HCT116 (cell line): ENCODE data around the gene ALX4. TPM values are rescaled to one million over a fixed set of nuclear protein-coding genes. Genes with fewer than 3 reads are reported as not detected.

Source experiments
- ATAC-seq: fragments of 200-7000 bp; cut with Tn5 transposase; 2 replicates; pipeline ENCODE4 v1.9.1; 2020; ENCODE audit warnings: mild to moderate bottlenecking, moderate library complexity
- BruUV-seq: library from RNA; stranded (reverse); fragments of 400-500 nt; replicated peaks from 2 replicates; lab custom pipeline; 2021; lab: Mats Ljungman, UMichigan
- CTCF ChIA-PET: fragments of 300-600 bp; sonication (Branson Sonifier 250); formaldehyde crosslinking; loops from one replicate; lab custom pipeline; 2021; ENCODE audit warnings: antibody characterized with exemption; lab: Charles Lee
- POLR2A ChIA-PET: fragments of 300-600, 350-600 bp; sonication (Branson Sonifier 250); formaldehyde crosslinking; loops from one replicate; lab custom pipeline; 2021; ENCODE audit warnings: antibody characterized with exemption; lab: Charles Lee
- RAD21 ChIA-PET, 2 experiments: fragments of 300-600 bp; sonication (Branson Sonifier 250); formaldehyde crosslinking; loops; one replicate each; lab custom pipeline; 2023; ENCODE audit warnings: low total read pairs in 2 of 2; ENCODE audit not compliant: uncharacterized antibody in 2 of 2, unreplicated experiment in 2 of 2, low non-redundant PET in 1 of 2; lab: Charles Lee
- DNase-seq: peaks from one replicate; pipeline ENCODE4 v3.0.0-alpha.2; 2010; ENCODE audit warnings: low read depth, low spot score
- H2AFZ ChIP-seq: fragments of 200-600 bp; shearing (Covaris generic), sonication (generic); 2 replicates; pipeline ENCODE4 v1.6.1; 2017; ENCODE audit warnings: low read depth, mixed run types, mixed read lengths, antibody characterized with exemption, low read length; ENCODE audit not compliant: poor library complexity, severe bottlenecking
- H3K27ac ChIP-seq: 2 replicates; pipeline ENCODE4 v1.5.1; 2012; ENCODE audit warnings: low read depth, low read length
- H3K27me3 ChIP-seq: fragments of 200-600 bp; sonication (generic); 2 replicates; pipeline ENCODE4 v1.6.1; 2016; ENCODE audit warnings: mixed run types, low read length, mixed read lengths; ENCODE audit not compliant: insufficient read depth
- H3K36me3 ChIP-seq, 2 experiments: fragments of 200-500 bp in 1 of 2; fragments of 200-600 bp in 1 of 2; sonication (Bioruptor generic) in 1 of 2; sonication (generic) in 1 of 2; 2 replicates each; pipeline versions ENCODE4 v1.5.1 to v1.6.1; 2014 to 2016; ENCODE audit warnings: low read length in 2 of 2, inconsistent platforms in 1 of 2, mixed read lengths in 1 of 2, mixed run types in 1 of 2; ENCODE audit not compliant: insufficient read depth in 2 of 2, control insufficient read depth in 1 of 2
- H3K4me1 ChIP-seq, 2 experiments: fragments of 200-600 bp in 1 of 2; sonication (generic) in 1 of 2; 2 replicates each; pipeline versions ENCODE4 v1.5.1 to v1.6.1; 2012 to 2017; ENCODE audit warnings: low read length in 2 of 2, inconsistent platforms in 1 of 2, mild to moderate bottlenecking in 1 of 2, mixed read lengths in 1 of 2, mixed run types in 1 of 2, moderate library complexity in 1 of 2; ENCODE audit not compliant: insufficient read depth in 2 of 2, control insufficient read depth in 1 of 2
- H3K4me2 ChIP-seq: fragments of 200-600 bp; sonication (generic); 2 replicates; pipeline ENCODE4 v1.6.1; 2017; ENCODE audit warnings: mixed run types, low read length, mixed read lengths
- H3K4me3 ChIP-seq, 2 experiments: fragments of 200-600 bp in 1 of 2; sonication (generic) in 1 of 2; replicated peaks in 1 of 2; 2 replicates each; pipeline ENCODE4 v1.5.1; 2011 to 2016; ENCODE audit warnings: low read length in 2 of 2, control low read depth in 1 of 2, low read depth in 1 of 2, mild to moderate bottlenecking in 1 of 2, mixed read lengths in 1 of 2, mixed run types in 1 of 2
- H3K79me2 ChIP-seq: fragments of 200-600 bp; sonication (generic); 2 replicates; pipeline ENCODE4 v1.6.1; 2017; ENCODE audit warnings: mild to moderate bottlenecking, mixed run types, low read length, moderate library complexity, mixed read lengths; ENCODE audit not compliant: insufficient read depth
- H3K9ac ChIP-seq: fragments of 200-600 bp; sonication (generic); 2 replicates; pipeline ENCODE4 v1.6.1; 2016; ENCODE audit warnings: low read length, mixed read lengths
- H3K9me2 ChIP-seq: fragments of 200-600 bp; sonication (generic), shearing (Covaris generic); 2 replicates; pipeline ENCODE4 v1.6.1; 2017; ENCODE audit warnings: mixed run types, mild to moderate bottlenecking, moderate library complexity; ENCODE audit not compliant: insufficient read depth
- H3K9me3 ChIP-seq, 2 experiments: fragments of 200-500 bp in 1 of 2; fragments of 200-600 bp in 1 of 2; sonication (Bioruptor generic) in 1 of 2; sonication (generic) in 1 of 2; 2 replicates each; pipeline ENCODE4 v1.6.1; 2014 to 2017; ENCODE audit warnings: low read length in 2 of 2, mixed read lengths in 2 of 2, inconsistent platforms in 1 of 2, low read depth in 1 of 2, mild to moderate bottlenecking in 1 of 2, mixed run types in 1 of 2, moderate library complexity in 1 of 2; ENCODE audit not compliant: control insufficient read depth in 1 of 2, insufficient read depth in 1 of 2
- H4K20me1 ChIP-seq: fragments of 200-600 bp; sonication (generic), shearing (Covaris generic); 2 replicates; pipeline ENCODE4 v1.6.1; 2017; ENCODE audit warnings: mixed run types, mild to moderate bottlenecking, moderate library complexity; ENCODE audit not compliant: insufficient read depth
- CBX3 ChIP-seq: IDR thresholded peaks from 2 replicates; pipeline ENCODE4 v1.6.1; 2012; ENCODE audit warnings: low read depth
- CEBPB ChIP-seq: IDR thresholded peaks from 2 replicates; pipeline ENCODE4 v1.6.1; 2012; ENCODE audit warnings: low read depth
- ELF1 ChIP-seq: IDR thresholded peaks from 2 replicates; pipeline ENCODE4 v1.6.1; 2012; ENCODE audit warnings: low read depth, borderline replicate concordance
- EZH2phosphoT487 ChIP-seq: fragments of 200-600 bp; IDR thresholded peaks from 2 replicates; pipeline ENCODE4 v1.6.1; 2018; ENCODE audit warnings: antibody characterized with exemption, borderline replicate concordance
- FOSL1 ChIP-seq: IDR thresholded peaks from 2 replicates; pipeline ENCODE4 v1.6.1; 2012; ENCODE audit warnings: low read depth
- JUND ChIP-seq: IDR thresholded peaks from 2 replicates; pipeline ENCODE4 v1.6.1; 2012
- POLR2A ChIP-seq: IDR thresholded peaks from 2 replicates; pipeline ENCODE4 v1.7.0; 2011; ENCODE audit warnings: borderline replicate concordance; ENCODE audit not compliant: insufficient read depth, insufficient read length; ENCODE audit errors: extremely low read depth
- POLR2AphosphoS5 ChIP-seq: IDR thresholded peaks from 2 replicates; pipeline ENCODE4 v1.6.1; 2011; ENCODE audit warnings: mild to moderate bottlenecking, low read depth, low read length, moderate library complexity
- SIN3A ChIP-seq: IDR thresholded peaks from 2 replicates; pipeline ENCODE4 v1.6.1; 2012; ENCODE audit warnings: low read depth
- SRF ChIP-seq: IDR thresholded peaks from 2 replicates; pipeline ENCODE4 v1.6.1; 2012; ENCODE audit warnings: low read depth
- TCF7L2 ChIP-seq: IDR thresholded peaks from 2 replicates; pipeline ENCODE4 v1.7.0; 2011; ENCODE audit warnings: borderline replicate concordance, inconsistent platforms; ENCODE audit not compliant: insufficient read depth, insufficient read length; ENCODE audit errors: extremely low read depth
- YY1 ChIP-seq: IDR thresholded peaks from 2 replicates; pipeline ENCODE4 v1.6.1; 2011; ENCODE audit warnings: low read length, low read depth, moderate library complexity, mild to moderate bottlenecking; ENCODE audit not compliant: insufficient replicate concordance; ENCODE audit errors: extremely low read depth
- ZFX ChIP-seq: fragments of 450-650 bp; IDR thresholded peaks from 2 replicates; pipeline ENCODE4 v1.6.1; 2017
- ZNF274 ChIP-seq: fragments of 200-500 bp; sonication (Bioruptor generic); IDR thresholded peaks from 2 replicates; pipeline ENCODE4 v1.6.1; 2014; ENCODE audit warnings: mild to moderate bottlenecking, low read depth, low read length, inconsistent platforms
- intact Hi-C: fragments of 100-400 bp; cut with micrococcal nuclease; formaldehyde crosslinking; loops from 2 replicates; pipeline ENCODE4 v1.10.0; 2022
- total RNA-seq: library from RNA; stranded (reverse); gene quantifications from one replicate; pipeline ENCODE4 v1.2.1, GENCODE V29; 2021; ENCODE audit not compliant: unreplicated experiment
- TF ChIP-seq, protein P1 (sequence below): IDR thresholded peaks from 2 replicates; pipeline ENCODE4 v1.6.1; 2012
- TF ChIP-seq, protein P2 (sequence below), 3 experiments: fragments of 200-600 bp in 1 of 3; sonication (generic) in 1 of 3; IDR thresholded peaks in 2 of 3; conservative IDR thresholded peaks in 1 of 3; 2 replicates each; pipeline ENCODE4 v1.5.1; 2012 to 2017; ENCODE audit warnings: low read depth in 2 of 3, low read length in 2 of 3, antibody characterized with exemption in 1 of 3, borderline replicate concordance in 1 of 3, control low read depth in 1 of 3, mild to moderate bottlenecking in 1 of 3, mixed read lengths in 1 of 3, mixed run types in 1 of 3, moderate library complexity in 1 of 3; ENCODE audit not compliant: insufficient read depth in 1 of 3
- TF ChIP-seq, protein P3 (sequence below): IDR thresholded peaks from 2 replicates; pipeline ENCODE4 v1.6.1; 2012; ENCODE audit warnings: low read depth

Gene ALX4
- total RNA-seq, 1 experiment from 2014 or later: not detected

DNA sequence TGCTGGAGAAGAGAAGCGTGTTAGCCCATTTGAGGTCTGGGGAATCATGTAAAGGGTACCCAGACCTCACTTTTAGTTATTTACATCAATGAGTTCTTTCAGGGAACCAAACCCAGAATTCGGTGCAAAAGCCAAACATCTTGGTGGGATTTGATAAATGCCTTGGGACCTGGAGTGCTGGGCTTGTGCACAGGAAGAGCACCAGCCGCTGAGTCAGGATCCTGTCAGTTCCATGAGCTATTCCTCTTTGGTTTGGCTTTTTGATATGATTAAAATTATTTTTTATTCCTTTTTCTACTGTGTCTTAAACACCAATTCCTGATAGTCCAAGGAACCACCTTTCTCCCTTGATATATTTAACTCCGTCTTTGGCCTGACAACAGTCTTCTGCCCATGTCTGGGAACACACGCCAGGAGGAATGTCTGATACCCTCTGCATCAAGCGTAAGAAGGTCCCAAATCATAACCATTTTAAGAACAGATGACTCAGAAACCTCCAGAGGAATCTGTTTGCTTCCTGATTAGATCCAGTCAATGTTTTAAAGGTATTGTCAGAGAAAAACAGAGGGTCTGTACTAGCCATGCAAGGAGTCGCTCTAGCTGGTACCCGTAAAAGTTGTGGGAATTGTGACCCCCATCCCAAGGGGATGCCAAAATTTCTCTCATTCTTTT lies 65.2 kb downstream of the ALX4 start:
- Histone ChIP-seq H3K9ac (no peak overlapping the region), H3K79me2 (no peaks in the 10 kb centered on the region), H2AFZ (no peak overlapping the region), H3K27ac (no peak overlapping the region), H3K9me3 (no peaks in the 10 kb centered on the region), H3K36me3 (no peaks in the 10 kb centered on the region), H4K20me1 (no peaks in the 10 kb centered on the region), H3K4me1 (peaks cover 10 to 20% of the 10 kb centered on the region in 2 experiments), H3K27me3 (no peaks in the 10 kb centered on the region), H3K9me2 (no peaks in the 10 kb centered on the region), H3K4me2 (no peak overlapping the region), H3K4me3 (no peak overlapping the region)
- DNase-seq (no peak), ATAC-seq (no peak)
- BruUV-seq: no TSS peak
- ChIA-PET POLR2A (no interaction called here), RAD21 (no interaction called here), CTCF (no interaction called here)
- TF ChIP-seq, protein P1, sequence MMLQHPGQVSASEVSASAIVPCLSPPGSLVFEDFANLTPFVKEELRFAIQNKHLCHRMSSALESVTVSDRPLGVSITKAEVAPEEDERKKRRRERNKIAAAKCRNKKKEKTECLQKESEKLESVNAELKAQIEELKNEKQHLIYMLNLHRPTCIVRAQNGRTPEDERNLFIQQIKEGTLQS: no peak
- TF ChIP-seq ZFX (no peak), TCF7L2 (no peak), EZH2phosphoT487 (no peak), SIN3A (no peak), JUND (no peak), SRF (no peak), ZNF274 (no peak), CBX3 (no peak), FOSL1 (no peak), CEBPB (no peak), YY1 (no peak), POLR2A (no peak), POLR2AphosphoS5 (no peak), ELF1 (no peak)
- TF ChIP-seq, protein P2, sequence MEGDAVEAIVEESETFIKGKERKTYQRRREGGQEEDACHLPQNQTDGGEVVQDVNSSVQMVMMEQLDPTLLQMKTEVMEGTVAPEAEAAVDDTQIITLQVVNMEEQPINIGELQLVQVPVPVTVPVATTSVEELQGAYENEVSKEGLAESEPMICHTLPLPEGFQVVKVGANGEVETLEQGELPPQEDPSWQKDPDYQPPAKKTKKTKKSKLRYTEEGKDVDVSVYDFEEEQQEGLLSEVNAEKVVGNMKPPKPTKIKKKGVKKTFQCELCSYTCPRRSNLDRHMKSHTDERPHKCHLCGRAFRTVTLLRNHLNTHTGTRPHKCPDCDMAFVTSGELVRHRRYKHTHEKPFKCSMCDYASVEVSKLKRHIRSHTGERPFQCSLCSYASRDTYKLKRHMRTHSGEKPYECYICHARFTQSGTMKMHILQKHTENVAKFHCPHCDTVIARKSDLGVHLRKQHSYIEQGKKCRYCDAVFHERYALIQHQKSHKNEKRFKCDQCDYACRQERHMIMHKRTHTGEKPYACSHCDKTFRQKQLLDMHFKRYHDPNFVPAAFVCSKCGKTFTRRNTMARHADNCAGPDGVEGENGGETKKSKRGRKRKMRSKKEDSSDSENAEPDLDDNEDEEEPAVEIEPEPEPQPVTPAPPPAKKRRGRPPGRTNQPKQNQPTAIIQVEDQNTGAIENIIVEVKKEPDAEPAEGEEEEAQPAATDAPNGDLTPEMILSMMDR (IDR thresholded peaks at IDR 0.05 in 2 of 3, conservative IDR thresholded peaks at IDR 0.05 in 1 of 3; ENCODE audit: borderline replicate concordance in 1 of 3, insufficient read depth in 1 of 3, low read depth in 2 of 3, low read length in 2 of 3): no peak
- TF ChIP-seq, protein P3, sequence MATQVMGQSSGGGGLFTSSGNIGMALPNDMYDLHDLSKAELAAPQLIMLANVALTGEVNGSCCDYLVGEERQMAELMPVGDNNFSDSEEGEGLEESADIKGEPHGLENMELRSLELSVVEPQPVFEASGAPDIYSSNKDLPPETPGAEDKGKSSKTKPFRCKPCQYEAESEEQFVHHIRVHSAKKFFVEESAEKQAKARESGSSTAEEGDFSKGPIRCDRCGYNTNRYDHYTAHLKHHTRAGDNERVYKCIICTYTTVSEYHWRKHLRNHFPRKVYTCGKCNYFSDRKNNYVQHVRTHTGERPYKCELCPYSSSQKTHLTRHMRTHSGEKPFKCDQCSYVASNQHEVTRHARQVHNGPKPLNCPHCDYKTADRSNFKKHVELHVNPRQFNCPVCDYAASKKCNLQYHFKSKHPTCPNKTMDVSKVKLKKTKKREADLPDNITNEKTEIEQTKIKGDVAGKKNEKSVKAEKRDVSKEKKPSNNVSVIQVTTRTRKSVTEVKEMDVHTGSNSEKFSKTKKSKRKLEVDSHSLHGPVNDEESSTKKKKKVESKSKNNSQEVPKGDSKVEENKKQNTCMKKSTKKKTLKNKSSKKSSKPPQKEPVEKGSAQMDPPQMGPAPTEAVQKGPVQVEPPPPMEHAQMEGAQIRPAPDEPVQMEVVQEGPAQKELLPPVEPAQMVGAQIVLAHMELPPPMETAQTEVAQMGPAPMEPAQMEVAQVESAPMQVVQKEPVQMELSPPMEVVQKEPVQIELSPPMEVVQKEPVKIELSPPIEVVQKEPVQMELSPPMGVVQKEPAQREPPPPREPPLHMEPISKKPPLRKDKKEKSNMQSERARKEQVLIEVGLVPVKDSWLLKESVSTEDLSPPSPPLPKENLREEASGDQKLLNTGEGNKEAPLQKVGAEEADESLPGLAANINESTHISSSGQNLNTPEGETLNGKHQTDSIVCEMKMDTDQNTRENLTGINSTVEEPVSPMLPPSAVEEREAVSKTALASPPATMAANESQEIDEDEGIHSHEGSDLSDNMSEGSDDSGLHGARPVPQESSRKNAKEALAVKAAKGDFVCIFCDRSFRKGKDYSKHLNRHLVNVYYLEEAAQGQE: no peak
- intact Hi-C loops: no loop called here
